ENCODE results near the gene TMED7.

TMED7 gene

GRCh38 chr5:115600766-115601165 is 25.1 kb downstream of the TMED7 start:
- H3K27ac ChIP-seq (ENCODE audit: low read length), result no peak overlapping the region
- H3K36me3 ChIP-seq (ENCODE audit: insufficient read depth, low read depth, low read length), result no peaks in the 10 kb centered on the region
- no peak overlapping the region for H3K9ac ChIP-seq (ENCODE audit: low read depth, low read length)
- no peaks in the 10 kb centered on the region for H3K27me3 ChIP-seq (ENCODE audit: insufficient read depth, low read length)
- H3K4me3 ChIP-seq (ENCODE audit: low read length), result no peak overlapping the region
- H3K9me3 ChIP-seq (ENCODE audit: insufficient read depth, low read depth, low read length), result no peaks in the 10 kb centered on the region
- peaks cover 6% of the 10 kb centered on the region; the same call in 1 of the 2 replicates for H3K4me1 ChIP-seq (ENCODE audit: insufficient read depth, low read length)

DNA sequence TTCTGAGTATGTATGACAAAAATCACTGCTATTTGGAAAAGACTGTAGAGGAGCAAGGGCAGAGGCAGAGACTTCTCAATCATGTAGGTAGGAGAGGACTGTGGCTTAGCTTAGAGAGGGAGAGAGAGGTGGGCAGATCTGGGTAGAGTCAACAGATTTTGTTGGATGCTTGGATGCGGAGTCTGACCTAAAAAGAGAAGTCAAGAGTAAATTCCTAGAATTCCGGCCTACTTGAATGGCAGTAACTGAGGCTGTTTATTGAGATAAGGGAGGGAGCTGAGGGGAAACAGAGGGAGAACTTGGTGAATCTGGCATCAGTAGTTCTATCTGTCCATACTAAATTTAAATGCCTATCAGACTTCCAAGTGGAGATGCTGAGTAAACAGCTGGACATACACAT is 25.9 kb downstream of the TMED7 start:
- Histone ChIP-seq H3K4me3 (ENCODE audit: low read length) (no peak overlapping the region), H3K27me3 (ENCODE audit: insufficient read depth, low read length) (no peaks in the 10 kb centered on the region), H3K4me1 (ENCODE audit: insufficient read depth, low read length) (peaks cover 6% of the 10 kb centered on the region; the same call in 1 of the 2 replicates), H3K9ac (ENCODE audit: low read depth, low read length) (no peak overlapping the region), H3K36me3 (ENCODE audit: insufficient read depth, low read depth, low read length) (no peaks in the 10 kb centered on the region), H3K27ac (ENCODE audit: low read length) (no peak overlapping the region), H3K9me3 (ENCODE audit: insufficient read depth, low read depth, low read length) (no peaks in the 10 kb centered on the region)

DNA sequence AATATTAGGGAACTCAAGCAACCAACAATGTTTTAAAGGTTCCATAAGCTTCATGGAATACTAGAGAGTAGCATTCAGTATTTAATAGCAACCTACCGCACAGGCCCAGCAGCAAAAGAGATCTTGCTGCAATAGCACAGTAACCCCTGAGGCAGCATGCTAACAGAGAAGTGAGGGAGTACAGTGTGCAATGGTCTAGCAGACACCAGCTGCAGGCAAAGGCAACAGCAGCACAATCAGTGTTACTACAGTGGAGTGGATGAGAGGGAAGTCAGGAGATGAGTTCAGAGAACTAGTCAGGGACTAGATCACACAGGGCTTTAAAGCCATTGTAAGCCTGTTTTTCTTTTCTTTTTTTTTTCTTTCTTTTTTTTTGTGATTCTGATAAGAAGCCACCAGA is 26.3 kb downstream of the TMED7 start:
- Histone ChIP-seq H3K9me3 (ENCODE audit: insufficient read depth, low read depth, low read length) (no peaks in the 10 kb centered on the region), H3K27me3 (ENCODE audit: insufficient read depth, low read length) (no peaks in the 10 kb centered on the region), H3K9ac (ENCODE audit: low read depth, low read length) (no peak overlapping the region), H3K4me1 (ENCODE audit: insufficient read depth, low read length) (peaks cover 6% of the 10 kb centered on the region; the same call in 1 of the 2 replicates), H3K36me3 (ENCODE audit: insufficient read depth, low read depth, low read length) (no peaks in the 10 kb centered on the region), H3K27ac (ENCODE audit: low read length) (no peak overlapping the region), H3K4me3 (ENCODE audit: low read length) (no peak overlapping the region)

GRCh38 chr5:115594128-115595047 is 31.4 kb downstream of the TMED7 start:
- Histone ChIP-seq H3K4me1 (ENCODE audit: insufficient read depth, low read length) (0 out of 2 replicates have a peak, but pooled peaks cover 1% of the 10 kb centered on the region), H3K9ac (ENCODE audit: low read depth, low read length) (no peak overlapping the region), H3K36me3 (ENCODE audit: insufficient read depth, low read depth, low read length) (no peaks in the 10 kb centered on the region), H3K27ac (ENCODE audit: low read length) (no peak overlapping the region), H3K9me3 (ENCODE audit: insufficient read depth, low read depth, low read length) (no peaks in the 10 kb centered on the region), H3K27me3 (ENCODE audit: insufficient read depth, low read length) (no peaks in the 10 kb centered on the region), H3K4me3 (ENCODE audit: low read length) (no peak overlapping the region)

- no peaks in the 10 kb centered on the region for H3K9me3 ChIP-seq (ENCODE audit: insufficient read depth, low read depth, low read length)
- no peaks in the 10 kb centered on the region for H3K36me3 ChIP-seq (ENCODE audit: insufficient read depth, low read depth, low read length)
- H3K27me3 ChIP-seq (ENCODE audit: insufficient read depth, low read length), result no peaks in the 10 kb centered on the region
- H3K4me3 ChIP-seq (ENCODE audit: low read length), result no peak overlapping the region
- H3K9ac ChIP-seq (ENCODE audit: low read depth, low read length), result no peak overlapping the region
- H3K4me1 ChIP-seq (ENCODE audit: insufficient read depth, low read length), result no peaks in the 10 kb centered on the region
- no peak overlapping the region for H3K27ac ChIP-seq (ENCODE audit: low read length)
These were observed 36.8 kb downstream of the TMED7 start for GRCh38 chr5:115589043-115589442.

- H3K36me3 ChIP-seq (ENCODE audit: insufficient read depth, low read depth, low read length), result no peaks in the 10 kb centered on the region
- no peaks in the 10 kb centered on the region for H3K27me3 ChIP-seq (ENCODE audit: insufficient read depth, low read length)
- no peak overlapping the region for H3K4me3 ChIP-seq (ENCODE audit: low read length)
- H3K27ac ChIP-seq (ENCODE audit: low read length), result no peak overlapping the region
- no peak overlapping the region for H3K9ac ChIP-seq (ENCODE audit: low read depth, low read length)
- no peaks in the 10 kb centered on the region for H3K9me3 ChIP-seq (ENCODE audit: insufficient read depth, low read depth, low read length)
- no peaks in the 10 kb centered on the region for H3K4me1 ChIP-seq (ENCODE audit: insufficient read depth, low read length)
These were observed 37.2 kb downstream of the TMED7 start for GRCh38 chr5:115588640-115589039.

GRCh38 chr5:115586525-115587146 is 39.2 kb downstream of the TMED7 start:
- H3K27ac ChIP-seq (ENCODE audit: low read length), result no peak overlapping the region
- 0 out of 2 replicates have a peak, but pooled peaks cover 3% of the 10 kb centered on the region for H3K4me1 ChIP-seq (ENCODE audit: insufficient read depth, low read length)
- no peaks in the 10 kb centered on the region for H3K36me3 ChIP-seq (ENCODE audit: insufficient read depth, low read depth, low read length)
- H3K4me3 ChIP-seq (ENCODE audit: low read length), result no peak overlapping the region
- H3K9ac ChIP-seq (ENCODE audit: low read depth, low read length), result no peak overlapping the region
- no peaks in the 10 kb centered on the region for H3K9me3 ChIP-seq (ENCODE audit: insufficient read depth, low read depth, low read length)
- no peaks in the 10 kb centered on the region for H3K27me3 ChIP-seq (ENCODE audit: insufficient read depth, low read length)

DNA sequence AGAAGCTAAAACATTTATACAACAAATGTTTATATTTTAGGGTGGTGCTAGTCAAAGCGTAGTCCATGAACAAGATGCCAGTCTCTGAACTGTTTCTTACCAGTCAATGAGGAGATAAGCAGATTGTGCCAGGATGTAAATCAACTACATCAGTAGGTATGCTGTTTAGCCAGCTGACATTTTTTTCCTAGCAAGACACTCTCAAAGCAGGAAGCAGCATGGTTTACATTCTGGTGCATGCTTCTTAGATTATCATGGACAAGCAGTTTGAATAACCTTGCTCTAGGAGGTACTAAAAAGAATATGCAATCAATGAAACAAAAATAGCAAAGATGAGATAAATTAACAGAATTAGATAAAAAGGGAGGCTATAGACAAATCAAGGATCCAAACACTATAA is 40.6 kb downstream of the TMED7 start:
- Histone ChIP-seq H3K4me1 (ENCODE audit: insufficient read depth, low read length) (0 out of 2 replicates have a peak, but pooled peaks cover 3% of the 10 kb centered on the region), H3K27me3 (ENCODE audit: insufficient read depth, low read length) (no peaks in the 10 kb centered on the region), H3K9me3 (ENCODE audit: insufficient read depth, low read depth, low read length) (no peaks in the 10 kb centered on the region), H3K27ac (ENCODE audit: low read length) (no peak overlapping the region), H3K36me3 (ENCODE audit: insufficient read depth, low read depth, low read length) (no peaks in the 10 kb centered on the region), H3K4me3 (ENCODE audit: low read length) (no peak overlapping the region), H3K9ac (ENCODE audit: low read depth, low read length) (no peak overlapping the region)

- no peaks in the 10 kb centered on the region for H3K9me3 ChIP-seq (ENCODE audit: insufficient read depth, low read depth, low read length)
- H3K27ac ChIP-seq (ENCODE audit: low read length), result no peak overlapping the region
- no peak overlapping the region for H3K9ac ChIP-seq (ENCODE audit: low read depth, low read length)
- H3K27me3 ChIP-seq (ENCODE audit: insufficient read depth, low read length), result no peaks in the 10 kb centered on the region
- H3K36me3 ChIP-seq (ENCODE audit: insufficient read depth, low read depth, low read length), result no peaks in the 10 kb centered on the region
- 0 out of 2 replicates have a peak, but pooled peaks cover 3% of the 10 kb centered on the region for H3K4me1 ChIP-seq (ENCODE audit: insufficient read depth, low read length)
- no peak overlapping the region for H3K4me3 ChIP-seq (ENCODE audit: low read length)
These were observed 41.3 kb downstream of the TMED7 start for GRCh38 chr5:115584501-115584900.

DNA sequence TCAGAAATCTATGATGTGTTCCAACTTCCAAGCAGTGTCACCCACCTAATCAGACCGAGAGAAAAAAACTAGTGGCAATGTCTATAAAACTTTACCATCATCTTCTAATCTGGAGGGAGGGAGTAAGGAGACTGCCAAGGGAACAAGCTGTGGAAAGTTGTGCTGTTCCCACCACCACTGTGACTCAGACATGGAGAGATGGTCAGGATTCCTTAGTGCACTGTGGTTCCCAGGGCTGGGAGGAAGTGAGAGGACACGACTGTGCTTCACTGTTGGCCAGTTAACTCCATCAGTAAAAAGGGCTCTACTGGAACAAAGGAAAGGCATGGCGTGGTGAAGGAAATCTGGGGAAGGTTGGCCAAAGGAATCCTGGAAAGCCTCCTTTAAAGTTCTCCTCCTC is 42.4 kb downstream of the TMED7 start:
- H3K4me1 ChIP-seq (ENCODE audit: insufficient read depth, low read length), result 0 out of 2 replicates have a peak, but pooled peaks cover 3% of the 10 kb centered on the region
- H3K9ac ChIP-seq (ENCODE audit: low read depth, low read length), result no peak overlapping the region
- no peaks in the 10 kb centered on the region for H3K27me3 ChIP-seq (ENCODE audit: insufficient read depth, low read length)
- no peaks in the 10 kb centered on the region for H3K36me3 ChIP-seq (ENCODE audit: insufficient read depth, low read depth, low read length)
- no peak overlapping the region for H3K4me3 ChIP-seq (ENCODE audit: low read length)
- no peak overlapping the region for H3K27ac ChIP-seq (ENCODE audit: low read length)
- no peaks in the 10 kb centered on the region for H3K9me3 ChIP-seq (ENCODE audit: insufficient read depth, low read depth, low read length)

GRCh38 chr5:115580941-115581340 is 44.9 kb downstream of the TMED7 start:
- no peak overlapping the region for H3K9ac ChIP-seq (ENCODE audit: low read depth, low read length)
- H3K4me1 ChIP-seq (ENCODE audit: insufficient read depth, low read length), result 0 out of 2 replicates have a peak, but pooled peaks cover 3% of the 10 kb centered on the region
- H3K27ac ChIP-seq (ENCODE audit: low read length), result no peak overlapping the region
- no peaks in the 10 kb centered on the region for H3K9me3 ChIP-seq (ENCODE audit: insufficient read depth, low read depth, low read length)
- H3K36me3 ChIP-seq (ENCODE audit: insufficient read depth, low read depth, low read length), result no peaks in the 10 kb centered on the region
- H3K4me3 ChIP-seq (ENCODE audit: low read length), result no peak overlapping the region
- H3K27me3 ChIP-seq (ENCODE audit: insufficient read depth, low read length), result no peaks in the 10 kb centered on the region

DNA sequence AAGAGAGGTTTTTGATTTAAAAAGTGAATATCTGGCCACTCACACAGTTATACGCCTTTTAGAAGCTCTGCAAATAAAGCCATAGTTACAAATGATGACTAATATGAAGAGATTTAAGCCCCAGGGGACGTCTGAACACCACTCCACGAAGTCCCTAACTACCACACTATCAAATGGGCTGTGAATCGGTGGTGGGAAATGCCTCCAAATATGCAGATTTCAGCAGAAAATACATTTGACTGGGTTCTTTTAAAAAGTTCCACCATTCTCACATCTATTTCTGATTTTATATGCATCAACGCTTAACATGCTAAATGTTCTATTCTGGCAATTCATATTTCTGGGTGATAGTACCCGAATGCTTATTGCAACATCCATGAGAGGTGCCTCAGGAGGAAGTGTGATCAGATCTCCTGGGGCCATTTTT is 46.1 kb downstream of the TMED7 start:
- H3K9me3 ChIP-seq (ENCODE audit: insufficient read depth, low read depth, low read length), result no peaks in the 10 kb centered on the region
- no peak overlapping the region for H3K4me3 ChIP-seq (ENCODE audit: low read length)
- H3K27me3 ChIP-seq (ENCODE audit: insufficient read depth, low read length), result no peaks in the 10 kb centered on the region
- H3K27ac ChIP-seq (ENCODE audit: low read length), result no peak overlapping the region
- H3K36me3 ChIP-seq (ENCODE audit: insufficient read depth, low read depth, low read length), result no peaks in the 10 kb centered on the region
- 0 out of 2 replicates have a peak, but pooled peaks cover 3% of the 10 kb centered on the region for H3K4me1 ChIP-seq (ENCODE audit: insufficient read depth, low read length)
- H3K9ac ChIP-seq (ENCODE audit: low read depth, low read length), result no peak overlapping the region
